Neural cell (in vitro differentiated cells): ENCODE data around the gene CHST1.

Experiments used
- CTCF ChIP-seq: fragments of 450-650 bp; IDR thresholded peaks from 2 replicates; pipeline ENCODE4 v1.5.1; 2014; ENCODE audit warnings: antibody characterized with exemption, mild to moderate bottlenecking, moderate library complexity; ENCODE audit not compliant: poor library complexity, severe bottlenecking
- EP300 ChIP-seq: fragments of 450-650 bp; conservative IDR thresholded peaks from 2 replicates; pipeline ENCODE4 v1.6.1; 2014; ENCODE audit warnings: antibody characterized with exemption, mild to moderate bottlenecking, moderate library complexity; ENCODE audit not compliant: poor library complexity, severe bottlenecking
- EZH2 ChIP-seq: fragments of 200-600, 300-800 bp; shearing (Covaris generic), sonication (generic); IDR thresholded peaks from 2 replicates; pipeline ENCODE4 v1.6.1; 2014; ENCODE audit warnings: antibody characterized with exemption, low read length, borderline replicate concordance, mild to moderate bottlenecking; ENCODE audit not compliant: insufficient read depth, poor library complexity, severe bottlenecking
- MXI1 ChIP-seq: fragments of 450-650 bp; conservative IDR thresholded peaks from 2 replicates; pipeline ENCODE4 v1.6.1; 2014; ENCODE audit warnings: antibody characterized with exemption, mild to moderate bottlenecking; ENCODE audit not compliant: poor library complexity, severe bottlenecking
- POLR2AphosphoS5 ChIP-seq: IDR thresholded peaks from 2 replicates; pipeline ENCODE4 v1.6.1; 2012
- RAD21 ChIP-seq: fragments of 450-650 bp; conservative IDR thresholded peaks from 2 replicates; pipeline ENCODE4 v1.6.1; 2014; ENCODE audit warnings: antibody characterized with exemption, mild to moderate bottlenecking, moderate library complexity
- REST ChIP-seq: IDR thresholded peaks from 2 replicates; pipeline ENCODE4 v1.6.1; 2012; ENCODE audit warnings: borderline replicate concordance
- SMC3 ChIP-seq: fragments of 450-650 bp; conservative IDR thresholded peaks from 2 replicates; pipeline ENCODE4 v1.6.1; 2014; ENCODE audit warnings: antibody characterized with exemption, mild to moderate bottlenecking, moderate library complexity; ENCODE audit not compliant: poor library complexity
- TAF1 ChIP-seq: IDR thresholded peaks from 2 replicates; pipeline ENCODE4 v1.6.1; 2012; ENCODE audit warnings: low read depth

GRCh38 chr11:45624095-45624494 is 41.3 kb downstream of the CHST1 start:
- TF ChIP-seq CTCF: no peak
- TF ChIP-seq EP300: no peak
- no peak for TF ChIP-seq EZH2
- no peak for TF ChIP-seq POLR2AphosphoS5
- TF ChIP-seq TAF1: no peak
- TF ChIP-seq RAD21: no peak
- TF ChIP-seq MXI1: no peak
- TF ChIP-seq SMC3: no peak
- no peak for TF ChIP-seq REST
